Esophagus muscularis mucosa (tissue), 4 donors: ENCODE data around the gene SLC9A5. TPM values are rescaled to one million over a fixed set of nuclear protein-coding genes. Genes with fewer than 3 reads are reported as not detected.

Source experiments
- DNase-seq: peaks from one replicate; pipeline ENCODE4 v3.0.0-alpha.2; 2017; ENCODE audit errors: extremely low spot score
- H3K27ac ChIP-seq, 4 donors: fragments of 200-600 bp; sonication (generic); replicated peaks in 1 of 4; 1 replicate in 3 of 4; 2 replicates in 1 of 4; pipeline ENCODE4 v1.5.1; 2016 to 2019; ENCODE audit warnings: mild to moderate bottlenecking in 1 of 4
- H3K27me3 ChIP-seq, 4 donors: fragments of 200-600 bp; sonication (generic); one replicate each; pipeline versions ENCODE4 v1.5.1 to v1.6.0; 2016 to 2019
- H3K36me3 ChIP-seq, 4 donors: fragments of 200-600 bp; sonication (generic); one replicate each; pipeline ENCODE4 v1.5.1; 2016 to 2019
- H3K4me1 ChIP-seq, 4 donors: fragments of 200-600 bp; sonication (generic); one replicate each; pipeline ENCODE4 v1.5.1; 2016 to 2019
- H3K4me3 ChIP-seq, 4 donors: fragments of 200-600 bp; sonication (generic); 1 replicate in 2 of 4; 2 replicates in 2 of 4; pipeline ENCODE4 v1.5.1; 2016 to 2019; ENCODE audit warnings: mild to moderate bottlenecking in 4 of 4, moderate library complexity in 1 of 4
- H3K9me3 ChIP-seq, 4 donors: fragments of 200-600 bp; sonication (generic); 1 replicate in 3 of 4; 2 replicates in 1 of 4; pipeline ENCODE4 v1.5.1; 2016 to 2019
- EP300 ChIP-seq: sonication (generic); formaldehyde crosslinking; IDR thresholded peaks from one replicate; pipeline ENCODE4 v1.6.1; 2017; ENCODE audit warnings: antibody characterized with exemption
- POLR2A ChIP-seq: fragments of 450-650 bp; IDR thresholded peaks from one replicate; pipeline ENCODE4 v1.6.1; 2017; ENCODE audit warnings: antibody characterized with exemption, moderate library complexity, mild to moderate bottlenecking, low read depth
- POLR2AphosphoS5 ChIP-seq, 2 donors: sonication (generic); formaldehyde crosslinking; IDR thresholded peaks; one replicate each; pipeline ENCODE4 v1.6.1; 2017; ENCODE audit warnings: antibody characterized with exemption in 2 of 2
- intact Hi-C: fragments of 100-400 bp; cut with DNase I; formaldehyde crosslinking; loops from one replicate; pipeline ENCODE4 v1.15.1; 2023
- small RNA-seq, 3 donors: library from RNA; depleted of rRNA; stranded (forward); fragments of <200 nt; gene quantifications; one replicate each; pipeline ENCODE3, GENCODE V24; 2016
- total RNA-seq, 4 donors: library from RNA; depleted of rRNA; stranded (reverse); fragments of >200 nt; gene quantifications; one replicate each; pipeline versions ENCODE4 v1.1.0 to v1.2.1, GENCODE V29; 2016
- TF ChIP-seq, protein P1 (sequence below), 3 experiments: fragments of 200-600 bp in 2 of 3; fragments of 450-650 bp in 1 of 3; sonication (generic) in 2 of 3; IDR thresholded peaks; one replicate each; pipeline ENCODE4 v1.5.1; 2017 to 2019; ENCODE audit warnings: antibody characterized with exemption in 3 of 3, mild to moderate bottlenecking in 2 of 3, moderate library complexity in 1 of 3

SLC9A5 gene
- total RNA-seq, 4 donors from 2014 or later = 0.13 to 0.69 (median 0.37) TPM

DNA sequence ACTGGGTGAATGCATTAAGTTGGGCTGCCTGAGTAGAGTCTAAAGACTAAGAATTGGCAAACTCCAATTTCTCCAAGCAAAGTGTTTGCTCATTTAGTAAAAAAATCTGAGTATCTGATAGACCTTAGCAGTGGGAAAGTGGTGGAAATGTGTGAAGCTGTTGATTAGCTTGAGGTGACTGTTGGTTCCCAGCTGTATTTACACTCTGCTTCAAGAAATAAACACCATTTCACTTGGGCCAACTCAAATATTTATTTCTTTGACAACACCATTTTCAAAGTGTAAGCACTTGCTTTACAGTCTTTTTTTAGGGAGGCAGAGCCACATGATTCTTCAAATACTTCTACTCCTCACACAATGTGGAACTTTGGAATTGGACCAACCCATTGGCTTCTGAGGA is 69.1 kb downstream of the SLC9A5 start:
- no peak overlapping the region for H3K27ac ChIP-seq
- intact Hi-C loops = no loop called here
- no peaks in the 10 kb centered on the region for H3K4me1 ChIP-seq
- H3K36me3 ChIP-seq = no peaks in the 10 kb centered on the region
- no peak for DNase-seq
- H3K4me3 ChIP-seq = no peak overlapping the region
- H3K27me3 ChIP-seq = peaks cover 0 to 47% (median 0%) of the 10 kb centered on the region in 4 donors
- H3K9me3 ChIP-seq = no peaks in the 10 kb centered on the region
- TF ChIP-seq POLR2AphosphoS5 (IDR thresholded peaks at IDR 0.05) (no peak), EP300 (no peak), POLR2A (no peak)
- TF ChIP-seq, protein P1, sequence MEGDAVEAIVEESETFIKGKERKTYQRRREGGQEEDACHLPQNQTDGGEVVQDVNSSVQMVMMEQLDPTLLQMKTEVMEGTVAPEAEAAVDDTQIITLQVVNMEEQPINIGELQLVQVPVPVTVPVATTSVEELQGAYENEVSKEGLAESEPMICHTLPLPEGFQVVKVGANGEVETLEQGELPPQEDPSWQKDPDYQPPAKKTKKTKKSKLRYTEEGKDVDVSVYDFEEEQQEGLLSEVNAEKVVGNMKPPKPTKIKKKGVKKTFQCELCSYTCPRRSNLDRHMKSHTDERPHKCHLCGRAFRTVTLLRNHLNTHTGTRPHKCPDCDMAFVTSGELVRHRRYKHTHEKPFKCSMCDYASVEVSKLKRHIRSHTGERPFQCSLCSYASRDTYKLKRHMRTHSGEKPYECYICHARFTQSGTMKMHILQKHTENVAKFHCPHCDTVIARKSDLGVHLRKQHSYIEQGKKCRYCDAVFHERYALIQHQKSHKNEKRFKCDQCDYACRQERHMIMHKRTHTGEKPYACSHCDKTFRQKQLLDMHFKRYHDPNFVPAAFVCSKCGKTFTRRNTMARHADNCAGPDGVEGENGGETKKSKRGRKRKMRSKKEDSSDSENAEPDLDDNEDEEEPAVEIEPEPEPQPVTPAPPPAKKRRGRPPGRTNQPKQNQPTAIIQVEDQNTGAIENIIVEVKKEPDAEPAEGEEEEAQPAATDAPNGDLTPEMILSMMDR (IDR thresholded peaks at IDR 0.05) = no peak

Small RNA genes lying within 50 kb of the gene (small RNA-seq; reads per million reads assigned to genes)
- gene MIR328 = 14.3 to 18.9 (median 14.4) reads per million in 3 donors

Other genes starting within 250 kb of the SLC9A5 start
- 10 to 100 TPM; 20.6 to 39.8 (median 30.6) TPM for gene CBFB, start 219.8 kb upstream of the SLC9A5 start, total RNA-seq
- 10 to 100 TPM; 11.4 to 23.7 (median 17.1) TPM for gene PHAF1, start 139.0 kb upstream of the SLC9A5 start, total RNA-seq
- gene B3GNT9, start 98.0 kb upstream of the SLC9A5 start, total RNA-seq = 10 to 100 TPM; 17.4 to 26.1 (median 19.2) TPM
- gene TRADD, start 89.1 kb upstream of the SLC9A5 start, total RNA-seq = 10 to 100 TPM; 26.6 to 53.4 (median 42.7) TPM
- 10 to 100 TPM; 10.3 to 22.1 (median 15.1) TPM for gene FBXL8, start 89.0 kb upstream of the SLC9A5 start, total RNA-seq
- gene HSF4, start 84.2 kb upstream of the SLC9A5 start, total RNA-seq = 10 to 100 TPM; 27.3 to 61.9 (median 41.1) TPM
- gene NOL3, start 78.4 kb upstream of the SLC9A5 start, total RNA-seq = 10 to 100 TPM; 40.6 to 58.2 (median 45.4) TPM
- gene MATCAP1, start 65.0 kb upstream of the SLC9A5 start, total RNA-seq = 10 to 100 TPM in 2 of 4 donors, 1 to 10 TPM in 2; 7.8 to 17.7 (median 11.2) TPM
- gene EXOC3L1, start 58.8 kb upstream of the SLC9A5 start, total RNA-seq = 1 to 10 TPM; 1.2 to 4.0 (median 2.1) TPM
- gene E2F4, start 56.8 kb upstream of the SLC9A5 start, total RNA-seq = 10 to 100 TPM; 54.8 to 96.9 (median 93.1) TPM
- gene ELMO3, start 49.8 kb upstream of the SLC9A5 start, total RNA-seq = under 1 TPM; 0.33 to 0.83 (median 0.60) TPM
- 10 to 100 TPM; 19.5 to 26.7 (median 23.8) TPM for gene TMEM208, start 21.8 kb upstream of the SLC9A5 start, total RNA-seq
- gene FHOD1, start 1.5 kb upstream of the SLC9A5 start, total RNA-seq = 10 to 100 TPM in 2 of 4 donors, 1 to 10 TPM in 2; 8.0 to 15.6 (median 10.0) TPM
- gene PLEKHG4, start 30.6 kb downstream of the SLC9A5 start, total RNA-seq = 1 to 10 TPM; 3.0 to 8.7 (median 3.2) TPM
- not detected for gene KCTD19, start 77.8 kb downstream of the SLC9A5 start, total RNA-seq
- under 1 TPM in 1 of 4 donors, not detected in 3; 0.33 TPM for gene LRRC36, start 77.8 kb downstream of the SLC9A5 start, total RNA-seq
- gene TPPP3, start 144.5 kb downstream of the SLC9A5 start, total RNA-seq = 100 to 1,000 TPM in 1 of 4 donors, 10 to 100 TPM in 3; 32.0 to 116 (median 41.3) TPM
- gene ZDHHC1, start 167.5 kb downstream of the SLC9A5 start, total RNA-seq = 10 to 100 TPM; 11.6 to 27.5 (median 20.8) TPM
- gene HSD11B2, start 182.1 kb downstream of the SLC9A5 start, total RNA-seq = 1 to 10 TPM in 2 of 4 donors, under 1 TPM in 1, not detected in 1; 0.42 to 2.2 (median 1.1) TPM
- 100 to 1,000 TPM; 103 to 131 (median 119) TPM for gene ATP6V0D1, start 232.2 kb downstream of the SLC9A5 start, total RNA-seq
- gene AGRP, start 234.6 kb downstream of the SLC9A5 start, total RNA-seq = not detected